VCaP (cell line): ENCODE results near the gene ZBTB1.
"Not testable (repeated sequence)": the region's sequence is repeated elsewhere in the genome, so short reads cannot be mapped to it uniquely, and the experiment has no call there.

Experiments
- H3K27ac ChIP-seq: fragments of 450-650 bp; 2 replicates; pipeline ENCODE4 v1.5.1; 2017
- TF ChIP-seq, protein P1 (sequence below): fragments of 450-650 bp; conservative IDR thresholded peaks from 2 replicates; pipeline ENCODE4 v1.5.1; 2017; ENCODE audit warnings: mild to moderate bottlenecking, moderate library complexity

ZBTB1 gene

DNA sequence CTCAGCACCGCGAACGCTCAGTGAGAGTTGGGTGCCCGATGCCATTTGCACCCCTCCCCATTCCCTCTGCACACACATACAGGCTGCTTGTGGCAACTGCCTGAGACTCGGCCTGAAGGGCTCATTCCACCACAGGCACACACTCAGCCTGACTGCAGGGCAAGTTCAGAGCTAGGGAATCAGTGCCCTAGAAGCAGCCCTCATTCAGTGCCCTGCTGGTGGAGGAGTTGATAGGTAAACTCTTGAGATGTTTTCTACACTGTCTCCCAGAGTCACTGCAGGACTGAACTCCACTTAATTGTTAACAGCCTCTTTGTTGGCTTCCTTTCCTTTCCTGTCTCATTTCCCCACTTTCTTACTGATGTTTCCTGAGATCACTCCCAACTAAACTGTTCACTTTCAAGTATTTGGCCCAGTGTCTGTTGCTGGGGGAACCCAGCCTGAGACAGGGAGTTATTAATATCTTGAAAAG, 62.1 kb downstream of the ZBTB1 start:
- TF ChIP-seq, protein P1, sequence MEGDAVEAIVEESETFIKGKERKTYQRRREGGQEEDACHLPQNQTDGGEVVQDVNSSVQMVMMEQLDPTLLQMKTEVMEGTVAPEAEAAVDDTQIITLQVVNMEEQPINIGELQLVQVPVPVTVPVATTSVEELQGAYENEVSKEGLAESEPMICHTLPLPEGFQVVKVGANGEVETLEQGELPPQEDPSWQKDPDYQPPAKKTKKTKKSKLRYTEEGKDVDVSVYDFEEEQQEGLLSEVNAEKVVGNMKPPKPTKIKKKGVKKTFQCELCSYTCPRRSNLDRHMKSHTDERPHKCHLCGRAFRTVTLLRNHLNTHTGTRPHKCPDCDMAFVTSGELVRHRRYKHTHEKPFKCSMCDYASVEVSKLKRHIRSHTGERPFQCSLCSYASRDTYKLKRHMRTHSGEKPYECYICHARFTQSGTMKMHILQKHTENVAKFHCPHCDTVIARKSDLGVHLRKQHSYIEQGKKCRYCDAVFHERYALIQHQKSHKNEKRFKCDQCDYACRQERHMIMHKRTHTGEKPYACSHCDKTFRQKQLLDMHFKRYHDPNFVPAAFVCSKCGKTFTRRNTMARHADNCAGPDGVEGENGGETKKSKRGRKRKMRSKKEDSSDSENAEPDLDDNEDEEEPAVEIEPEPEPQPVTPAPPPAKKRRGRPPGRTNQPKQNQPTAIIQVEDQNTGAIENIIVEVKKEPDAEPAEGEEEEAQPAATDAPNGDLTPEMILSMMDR: no peak
- H3K27ac ChIP-seq: no peak overlapping the region

DNA sequence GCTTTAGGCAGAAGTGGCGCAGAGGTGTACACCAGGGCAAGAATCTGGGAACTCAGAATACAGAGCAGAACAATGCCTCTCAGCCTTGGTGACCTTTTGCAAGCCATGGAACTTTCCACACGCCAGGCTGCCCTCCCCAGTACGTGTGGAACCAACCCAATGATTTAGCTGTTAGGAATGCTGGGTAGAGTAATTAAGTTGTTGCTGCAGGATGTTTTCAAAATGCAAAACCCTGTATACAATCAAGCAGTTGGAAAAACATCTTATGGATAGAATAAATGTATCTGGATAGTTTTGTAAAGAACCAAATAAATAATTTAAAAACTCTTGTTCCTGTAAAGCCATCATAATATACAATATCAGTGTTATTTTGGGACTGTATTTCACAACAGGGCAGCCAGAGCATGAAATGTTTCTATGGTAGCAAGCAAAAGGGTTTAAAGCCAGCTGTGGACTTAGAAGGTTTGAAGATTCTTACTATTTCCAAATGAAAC, 64.6 kb downstream of the ZBTB1 start:
- H3K27ac ChIP-seq: no peak overlapping the region
- TF ChIP-seq, protein P1: no peak

DNA sequence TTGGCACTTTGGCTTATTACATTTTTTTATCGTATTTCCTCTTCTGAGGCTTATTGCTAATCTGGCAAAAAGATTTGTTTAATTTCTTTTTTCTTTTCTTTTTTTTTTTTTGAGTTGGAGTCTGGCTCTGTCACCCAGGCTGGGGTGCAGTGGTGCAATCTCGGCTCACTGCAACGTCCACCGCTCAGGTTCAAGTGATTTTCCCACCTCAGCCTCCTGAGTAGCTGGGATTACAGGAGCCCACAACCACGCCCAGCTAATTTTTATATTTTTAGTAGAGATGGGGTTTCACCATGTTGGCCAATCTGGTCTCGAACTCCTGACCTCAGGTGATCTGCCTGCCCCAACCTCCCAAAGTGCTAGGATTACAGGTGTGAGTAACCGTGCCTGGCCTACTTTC, 65.1 kb downstream of the ZBTB1 start:
- not testable (repeated sequence) for H3K27ac ChIP-seq

DNA sequence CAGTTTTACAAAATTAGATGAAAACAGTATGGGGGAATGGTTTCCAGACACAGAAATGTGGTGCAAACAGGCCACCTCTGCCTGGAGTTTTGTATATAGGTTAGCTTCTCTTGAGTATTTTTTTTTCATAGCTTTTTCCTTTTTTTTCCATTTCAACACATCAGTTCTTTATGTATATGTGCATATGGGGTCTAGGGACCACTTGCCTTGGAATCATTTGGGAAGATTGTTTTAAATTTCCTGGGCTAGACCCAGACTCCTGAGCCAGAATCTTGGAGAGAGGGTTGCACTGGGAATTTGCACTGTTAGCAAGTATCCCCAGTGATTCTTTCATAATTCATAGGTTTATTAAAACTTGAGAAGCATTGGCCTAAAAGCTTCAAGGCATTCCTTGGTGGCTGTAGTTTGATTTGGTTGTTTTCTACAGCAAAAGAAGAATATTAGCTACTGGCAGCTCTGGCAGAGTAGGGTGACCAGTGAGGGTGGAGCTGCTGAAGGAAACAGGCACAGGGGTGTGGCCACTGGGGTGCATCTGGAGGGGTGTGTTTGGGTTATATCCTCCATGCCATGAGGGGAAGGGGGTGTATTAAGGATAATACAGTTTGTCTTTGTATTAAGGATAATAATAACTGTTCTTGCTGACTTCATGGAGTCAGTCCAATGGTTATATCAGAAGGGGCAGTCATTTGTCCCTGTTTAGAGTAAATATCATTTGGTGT, 68.0 kb downstream of the ZBTB1 start:
- no peak overlapping the region for H3K27ac ChIP-seq
- TF ChIP-seq, protein P1: no peak

DNA sequence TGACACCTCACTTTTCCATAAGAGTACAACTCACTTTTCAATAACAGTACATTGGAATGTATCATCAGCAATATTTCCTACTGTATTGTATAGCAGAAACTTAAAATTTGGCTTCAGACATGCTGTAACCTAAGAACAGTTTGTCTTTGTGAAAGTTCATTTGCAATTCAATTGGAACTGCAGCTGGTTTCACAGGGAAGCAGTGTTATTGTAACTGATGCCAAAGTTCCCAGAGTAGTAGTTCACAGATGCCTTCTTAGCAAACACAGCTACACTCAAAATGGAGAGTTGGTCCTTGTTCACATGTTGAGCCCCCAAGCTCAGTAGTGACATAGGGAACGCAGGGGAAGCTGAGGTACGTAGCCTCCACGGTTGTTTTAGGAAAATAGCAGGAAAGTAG, 68.5 kb downstream of the ZBTB1 start:
- TF ChIP-seq, protein P1: no peak
- H3K27ac ChIP-seq: no peak overlapping the region
